ENCODE measurements around the gene SLC6A15.

GRCh38 chr12:84862186-84862585, 50.4 kb downstream of the SLC6A15 start:
- no peak for TF ChIP-seq EZH2 (IDR thresholded peaks at IDR 0.05; ENCODE audit: insufficient read depth, poor library complexity, severe bottlenecking)
- TF ChIP-seq EZH2phosphoT487 (IDR thresholded peaks at IDR 0.05; ENCODE audit: insufficient read depth, low read depth) = no peak
